BLaER1 treated with 17β-estradiol and CSF1 and Interleukin-3, amounts not matched to agents 10 nM and 100 nM (cell line): ENCODE measurements around the gene PAQR4.
"Not testable (repeated sequence)": the region's sequence is repeated elsewhere in the genome, so short reads cannot be mapped to it uniquely, and the experiment has no call there.

ENCODE experiments used
- H3K27ac ChIP-seq, 11 experiments: shearing (Covaris generic); formaldehyde crosslinking; 2 replicates each; pipeline ENCODE4 v1.8.1; 2022
- H3K27me3 ChIP-seq, 11 experiments: shearing (Covaris generic); formaldehyde crosslinking; 2 replicates each; pipeline ENCODE4 v1.8.1; 2022
- H3K36me3 ChIP-seq, 11 experiments: shearing (Covaris generic); formaldehyde crosslinking; 2 replicates each; pipeline ENCODE4 v1.8.1; 2022
- H3K4me1 ChIP-seq, 10 experiments: shearing (Covaris generic); formaldehyde crosslinking; 2 replicates each; pipeline ENCODE4 v1.8.1; 2022
- H3K4me2 ChIP-seq, 11 experiments: shearing (Covaris generic); formaldehyde crosslinking; 2 replicates each; pipeline ENCODE4 v1.8.1; 2022
- H3K4me3 ChIP-seq, 10 experiments: shearing (Covaris generic); formaldehyde crosslinking; 2 replicates each; pipeline ENCODE4 v1.8.1; 2022
- H3K9ac ChIP-seq, 11 experiments: shearing (Covaris generic); formaldehyde crosslinking; 2 replicates each; pipeline ENCODE4 v1.8.1; 2022
- H3K9me3 ChIP-seq, 11 experiments: shearing (Covaris generic); formaldehyde crosslinking; replicated peaks in 1 of 11; 2 replicates each; pipeline ENCODE4 v1.8.1; 2022
- H4K20me1 ChIP-seq, 11 experiments: shearing (Covaris generic); formaldehyde crosslinking; 2 replicates each; pipeline ENCODE4 v1.8.1; 2022
- Cebpa-rat ChIP-seq, 11 experiments: shearing (Covaris generic); IDR thresholded peaks; 2 replicates each; pipeline ENCODE4 v1.8.1; 2022

Gene PAQR4

DNA sequence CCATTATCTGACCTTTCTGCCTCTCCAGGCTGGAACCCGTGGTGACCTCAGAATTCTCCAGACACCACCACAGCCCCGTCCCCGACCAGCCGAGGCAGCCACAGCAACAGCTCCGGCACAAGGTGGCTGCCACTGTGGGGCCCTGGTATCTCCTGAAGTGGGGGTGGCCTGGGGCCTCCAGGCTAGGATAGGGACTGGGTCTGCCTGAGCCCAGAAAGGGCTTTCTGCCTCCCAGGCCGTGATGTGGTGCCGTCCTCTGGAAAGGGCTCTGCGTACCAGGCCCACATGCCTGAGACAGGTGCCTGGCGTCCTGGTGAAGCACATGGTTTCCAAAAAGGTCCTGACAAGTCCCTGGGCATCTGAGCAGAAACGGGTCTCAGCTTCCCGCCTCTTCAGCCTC lies 40.4 kb upstream of the PAQR4 start:
- H3K4me3 ChIP-seq = no peak overlapping the region
- H3K9me3 ChIP-seq = no peaks in the 10 kb centered on the region
- peaks cover 27 to 58% (median 40%) of the 10 kb centered on the region in 11 experiments for H3K36me3 ChIP-seq
- no peak overlapping the region; a peak in 1 of 22 replicates for H3K9ac ChIP-seq
- peaks cover 12 to 30% (median 21%) of the 10 kb centered on the region in 10 experiments; a peak in 19 of 20 replicates for H3K4me1 ChIP-seq
- no peak overlapping the region for H3K27ac ChIP-seq
- H3K4me2 ChIP-seq = no peak overlapping the region
- no peaks in the 10 kb centered on the region for H3K27me3 ChIP-seq
- TF ChIP-seq Cebpa-rat (IDR thresholded peaks at IDR 0.05) = no peak
- peaks cover 0 to 60% (median 5%) of the 10 kb centered on the region in 11 experiments; a peak in 11 of 22 replicates for H4K20me1 ChIP-seq

DNA sequence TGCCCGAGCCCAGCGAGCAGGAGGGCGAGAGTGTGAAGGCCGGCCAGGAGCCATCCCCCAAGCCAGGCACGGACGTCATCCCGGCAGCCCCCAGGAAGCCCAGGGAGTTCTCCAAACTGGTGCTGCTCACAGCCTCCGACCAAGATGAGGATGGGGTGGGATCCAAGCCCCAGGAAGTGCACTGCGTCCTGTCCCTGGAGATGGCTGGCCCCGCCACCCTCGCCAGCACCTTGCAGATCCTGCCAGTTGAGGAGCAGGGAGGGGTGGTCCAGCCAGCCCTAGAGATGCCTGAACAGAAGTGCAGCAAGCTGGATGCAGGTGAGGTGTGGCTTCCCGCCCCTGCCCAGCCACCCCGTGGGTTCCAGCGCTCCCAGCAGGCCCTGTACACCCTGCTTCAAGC lies 39.5 kb upstream of the PAQR4 start:
- H3K4me3 ChIP-seq = no peak overlapping the region
- no peak overlapping the region for H3K4me2 ChIP-seq
- H3K9ac ChIP-seq = no peak overlapping the region
- TF ChIP-seq Cebpa-rat (IDR thresholded peaks at IDR 0.05) = no peak
- no peak overlapping the region for H3K27ac ChIP-seq
- peaks cover 0 to 63% (median 5%) of the 10 kb centered on the region in 11 experiments; a peak in 11 of 22 replicates for H4K20me1 ChIP-seq
- no peaks in the 10 kb centered on the region for H3K9me3 ChIP-seq
- H3K27me3 ChIP-seq = no peaks in the 10 kb centered on the region
- peaks cover 35 to 63% (median 43%) of the 10 kb centered on the region in 11 experiments for H3K36me3 ChIP-seq
- H3K4me1 ChIP-seq = peaks cover 12 to 39% (median 26%) of the 10 kb centered on the region in 10 experiments

DNA sequence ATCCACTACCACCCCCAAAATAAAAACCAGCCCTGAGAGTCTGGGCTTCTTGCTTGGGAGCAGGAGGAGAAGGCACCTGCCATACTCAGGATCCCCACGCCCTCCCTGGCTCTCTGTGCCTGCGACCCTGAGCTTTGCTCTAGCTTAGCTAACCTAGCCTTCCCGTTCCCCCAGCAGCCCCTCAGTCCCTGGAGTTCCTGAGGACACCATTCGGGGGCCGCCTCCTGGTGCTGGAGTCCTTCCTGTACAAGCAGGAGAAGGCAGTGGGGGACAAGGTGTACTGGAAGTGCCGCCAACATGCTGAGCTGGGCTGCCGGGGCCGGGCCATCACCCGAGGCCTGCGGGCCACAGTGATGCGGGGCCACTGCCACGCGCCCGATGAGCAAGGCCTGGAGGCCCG lies 38.9 kb upstream of the PAQR4 start:
- H3K36me3 ChIP-seq = peaks cover 35 to 59% (median 42%) of the 10 kb centered on the region in 11 experiments
- peaks cover 15 to 45% (median 30%) of the 10 kb centered on the region in 10 experiments for H3K4me1 ChIP-seq
- H3K9me3 ChIP-seq = no peaks in the 10 kb centered on the region
- H3K27me3 ChIP-seq = no peaks in the 10 kb centered on the region
- H3K4me2 ChIP-seq = no peak overlapping the region
- no peak overlapping the region for H3K4me3 ChIP-seq
- TF ChIP-seq Cebpa-rat (IDR thresholded peaks at IDR 0.05) = no peak
- peaks cover 0 to 62% (median 7%) of the 10 kb centered on the region in 11 experiments; a peak in 11 of 22 replicates for H4K20me1 ChIP-seq
- no peak overlapping the region; a peak in 1 of 22 replicates for H3K27ac ChIP-seq
- H3K9ac ChIP-seq = 0 out of 22 replicates have a peak overlapping the region, but pooled peaks of 1 of the 11 experiments have one; percentile 18

DNA sequence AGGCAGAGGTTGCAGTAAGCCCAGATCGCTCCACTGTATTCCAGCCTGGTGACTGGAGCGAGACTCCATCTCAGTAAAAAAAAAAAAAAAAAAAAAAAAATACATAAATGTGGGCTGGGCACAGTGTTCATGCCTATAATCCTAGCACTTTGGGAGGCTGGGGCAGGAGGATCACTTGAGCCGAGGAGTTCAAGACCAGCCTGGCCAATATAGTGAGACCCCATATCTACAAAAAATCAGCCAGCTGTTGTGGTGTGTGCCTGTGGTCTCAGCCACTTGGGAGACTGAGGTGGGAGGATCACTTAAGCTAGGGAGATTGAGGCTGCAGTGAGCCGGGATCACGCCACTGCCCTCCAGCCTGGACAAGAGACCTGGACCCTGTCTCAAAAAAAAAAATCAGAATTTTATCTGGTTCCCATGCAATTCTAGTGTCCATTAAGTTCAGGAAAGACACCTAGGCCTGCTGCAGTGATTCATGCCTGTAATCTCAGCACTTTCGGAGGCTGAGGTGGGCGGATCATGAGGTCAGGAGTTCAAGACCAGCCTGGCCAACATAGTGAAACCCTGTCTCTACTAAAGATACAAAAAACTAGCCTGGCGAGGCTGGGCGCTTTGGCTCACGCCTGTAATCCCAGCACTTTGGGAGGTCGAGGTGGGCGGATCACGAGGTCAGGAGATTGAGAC lies 37.8 kb upstream of the PAQR4 start:
- H3K9me3 ChIP-seq, H3K4me3 ChIP-seq, H3K4me2 ChIP-seq, H3K27ac ChIP-seq, H3K27me3 ChIP-seq, H3K9ac ChIP-seq: not testable (repeated sequence)
- Histone ChIP-seq H3K4me1 (peaks cover 24 to 55% (median 41%) of the 10 kb centered on the region in 10 experiments), H4K20me1 (peaks cover 4 to 73% (median 18%) of the 10 kb centered on the region in 11 experiments; a peak in 14 of 22 replicates), H3K36me3 (peaks cover 35 to 63% (median 42%) of the 10 kb centered on the region in 11 experiments)

DNA sequence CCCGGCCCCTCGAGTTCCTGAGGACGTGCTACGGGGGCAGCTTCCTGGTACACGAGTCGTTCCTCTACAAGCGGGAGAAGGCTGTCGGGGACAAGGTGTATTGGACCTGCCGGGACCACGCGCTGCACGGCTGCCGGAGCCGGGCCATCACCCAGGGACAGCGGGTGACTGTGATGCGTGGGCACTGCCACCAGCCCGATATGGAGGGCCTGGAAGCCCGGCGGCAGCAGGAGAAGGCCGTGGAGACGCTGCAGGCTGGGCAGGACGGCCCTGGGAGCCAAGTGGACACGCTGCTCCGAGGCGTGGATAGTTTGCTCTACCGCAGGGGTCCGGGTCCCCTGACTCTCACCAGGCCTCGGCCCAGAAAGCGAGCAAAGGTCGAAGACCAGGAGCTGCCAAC lies 36.0 kb upstream of the PAQR4 start:
- peaks cover 0 to 15% (median 0%) of the 10 kb centered on the region in 11 experiments; a peak in 3 of 22 replicates for H3K27me3 ChIP-seq
- H3K4me1 ChIP-seq = peaks cover 35 to 58% (median 52%) of the 10 kb centered on the region in 10 experiments
- H3K9ac ChIP-seq = peak overlapping the region in 4 of 11 experiments; percentile 10 to 41 (median 25); a peak in 3 of 22 replicates
- H3K9me3 ChIP-seq = no peaks in the 10 kb centered on the region
- H3K36me3 ChIP-seq = peaks cover 36 to 81% (median 57%) of the 10 kb centered on the region in 11 experiments
- H3K27ac ChIP-seq = peak overlapping the region in 1 of 11 experiments; percentile 31; a peak in 2 of 22 replicates
- H4K20me1 ChIP-seq = peaks cover 15 to 81% (median 35%) of the 10 kb centered on the region in 11 experiments; a peak in 18 of 22 replicates
- no peak for TF ChIP-seq Cebpa-rat (IDR thresholded peaks at IDR 0.05)
- H3K4me2 ChIP-seq = peak overlapping the region in 6 of 11 experiments; percentile 36 to 97 (median 96); a peak in 10 of 22 replicates
- H3K4me3 ChIP-seq = no peak overlapping the region

DNA sequence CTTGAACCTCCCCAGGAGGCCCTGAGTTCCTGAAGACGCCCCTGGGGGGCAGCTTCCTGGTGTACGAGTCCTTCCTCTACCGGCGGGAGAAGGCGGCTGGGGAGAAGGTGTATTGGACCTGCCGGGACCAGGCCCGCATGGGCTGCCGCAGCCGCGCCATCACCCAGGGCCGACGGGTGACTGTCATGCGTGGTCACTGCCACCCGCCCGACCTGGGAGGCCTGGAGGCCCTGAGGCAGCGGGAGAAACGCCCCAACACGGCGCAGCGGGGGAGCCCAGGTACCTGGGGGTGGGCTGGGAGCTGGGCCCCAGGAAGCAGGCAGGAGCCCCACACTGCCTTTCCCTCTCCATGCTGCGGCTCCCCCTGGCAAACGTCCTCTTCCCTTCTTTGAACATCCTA lies 35.4 kb upstream of the PAQR4 start:
- H3K9ac ChIP-seq = peak overlapping the region in 4 of 11 experiments; percentile 4 to 41 (median 22); a peak in 1 of 22 replicates
- no peak overlapping the region for H3K4me3 ChIP-seq
- TF ChIP-seq Cebpa-rat (IDR thresholded peaks at IDR 0.05) = no peak
- no peak overlapping the region; a peak in 1 of 22 replicates for H3K27ac ChIP-seq
- no peaks in the 10 kb centered on the region for H3K9me3 ChIP-seq
- H3K4me1 ChIP-seq = peaks cover 36 to 61% (median 55%) of the 10 kb centered on the region in 10 experiments
- peak overlapping the region in 6 of 11 experiments; percentile 36 to 97 (median 96); a peak in 9 of 22 replicates for H3K4me2 ChIP-seq
- H4K20me1 ChIP-seq = peaks cover 16 to 82% (median 33%) of the 10 kb centered on the region in 11 experiments; a peak in 18 of 22 replicates
- peaks cover 0 to 15% (median 0%) of the 10 kb centered on the region in 11 experiments; a peak in 3 of 22 replicates for H3K27me3 ChIP-seq
- H3K36me3 ChIP-seq = peaks cover 39 to 86% (median 61%) of the 10 kb centered on the region in 11 experiments

DNA sequence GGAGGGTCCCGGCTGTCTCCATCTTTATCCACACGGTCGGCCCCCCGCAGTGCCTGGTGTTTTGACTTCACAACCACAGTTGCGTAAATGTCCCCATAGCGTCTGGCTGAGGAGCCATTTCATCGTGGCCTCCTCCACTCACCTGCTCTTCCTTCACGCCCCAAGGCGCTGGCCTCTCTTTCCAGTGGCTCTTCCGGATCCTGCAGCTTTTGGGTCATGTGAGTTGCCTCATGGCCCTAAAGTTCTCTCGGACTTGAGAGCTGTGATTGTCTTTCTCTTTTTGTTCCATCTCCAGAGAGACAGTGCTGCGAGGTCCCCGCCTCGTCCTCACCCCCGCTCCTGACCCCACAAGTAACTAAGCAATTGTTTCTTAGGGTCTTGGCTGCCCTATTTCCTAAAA lies 34.7 kb upstream of the PAQR4 start:
- TF ChIP-seq Cebpa-rat (IDR thresholded peaks at IDR 0.05) = no peak
- Histone ChIP-seq H3K27ac (peak overlapping the region in 1 of 11 experiments; percentile 61; a peak in 1 of 22 replicates), H3K4me1 (peaks cover 36 to 69% (median 56%) of the 10 kb centered on the region in 10 experiments), H3K9ac (peak overlapping the region in 1 of 11 experiments; percentile 59; a peak in 1 of 22 replicates), H3K27me3 (peaks cover 0 to 15% (median 0%) of the 10 kb centered on the region in 11 experiments; a peak in 3 of 22 replicates), H3K4me2 (peak overlapping the region; percentile 9 to 97 (median 90); a peak in 21 of 22 replicates), H3K36me3 (peaks cover 46 to 86% (median 61%) of the 10 kb centered on the region in 11 experiments), H4K20me1 (peaks cover 16 to 74% (median 33%) of the 10 kb centered on the region in 11 experiments; a peak in 18 of 22 replicates), H3K9me3 (no peaks in the 10 kb centered on the region), H3K4me3 (no peak overlapping the region)

DNA sequence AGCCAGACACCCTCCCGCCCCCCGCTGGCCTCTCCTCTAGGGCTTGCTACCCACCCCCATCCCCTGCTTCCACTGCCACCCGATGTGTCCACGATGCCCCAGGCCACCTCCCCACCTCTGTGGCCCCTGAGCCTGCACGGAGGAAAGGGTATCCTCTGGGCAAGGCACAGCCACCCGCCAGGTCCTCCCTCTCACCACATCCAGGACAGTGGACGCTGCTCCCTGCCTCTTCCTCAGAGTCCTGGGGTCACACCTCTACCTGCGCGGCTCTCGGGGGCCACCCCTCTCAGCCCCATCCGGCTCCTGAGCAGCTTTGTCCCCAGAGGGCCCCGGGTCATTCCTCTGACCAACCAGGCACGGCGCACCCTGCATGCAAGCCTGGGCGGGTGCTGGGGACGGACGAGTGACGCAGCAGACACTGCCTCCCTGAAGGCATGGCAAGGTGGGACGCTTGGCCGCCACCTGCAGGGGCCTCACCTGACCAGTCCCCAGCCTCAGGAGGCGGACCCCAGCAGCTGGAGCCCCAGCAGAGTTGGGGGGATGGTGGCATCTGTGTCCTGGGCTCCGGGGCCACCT lies 32.6 kb upstream of the PAQR4 start:
- TF ChIP-seq Cebpa-rat (IDR thresholded peaks at IDR 0.05) = no peak
- peaks cover 0 to 15% (median 0%) of the 10 kb centered on the region in 11 experiments; a peak in 3 of 22 replicates for H3K27me3 ChIP-seq
- H3K4me3 ChIP-seq = peak overlapping the region in 3 of 10 experiments; percentile 23 to 43 (median 33); a peak in 4 of 20 replicates
- peak overlapping the region; percentile 49 to 97 (median 90) for H3K4me2 ChIP-seq
- peaks cover 16 to 62% (median 33%) of the 10 kb centered on the region in 11 experiments; a peak in 18 of 22 replicates for H4K20me1 ChIP-seq
- peak overlapping the region in 4 of 11 experiments; percentile 3 to 59 (median 26); a peak in 5 of 22 replicates for H3K9ac ChIP-seq
- peak overlapping the region in 2 of 11 experiments; percentile 14 to 54; a peak in 3 of 22 replicates for H3K27ac ChIP-seq
- peaks cover 40 to 86% (median 72%) of the 10 kb centered on the region in 10 experiments for H3K4me1 ChIP-seq
- no peaks in the 10 kb centered on the region for H3K9me3 ChIP-seq
- peaks cover 42 to 86% (median 61%) of the 10 kb centered on the region in 11 experiments for H3K36me3 ChIP-seq
